Astrocyte (in vitro differentiated cells and primary cell): Measurements from ENCODE around the gene CHD6.

Experiments used
- CTCF ChIP-seq: IDR thresholded peaks from 2 replicates; pipeline ENCODE4 v1.5.1; 2011; ENCODE audit warnings: low read depth, mild to moderate bottlenecking, inconsistent platforms, low read length, moderate library complexity; ENCODE audit not compliant: insufficient read depth
- EZH2 ChIP-seq: IDR thresholded peaks from 2 replicates; pipeline ENCODE4 v1.6.1; 2012; ENCODE audit warnings: mild to moderate bottlenecking, low read length, inconsistent platforms; ENCODE audit not compliant: insufficient read depth

DNA sequence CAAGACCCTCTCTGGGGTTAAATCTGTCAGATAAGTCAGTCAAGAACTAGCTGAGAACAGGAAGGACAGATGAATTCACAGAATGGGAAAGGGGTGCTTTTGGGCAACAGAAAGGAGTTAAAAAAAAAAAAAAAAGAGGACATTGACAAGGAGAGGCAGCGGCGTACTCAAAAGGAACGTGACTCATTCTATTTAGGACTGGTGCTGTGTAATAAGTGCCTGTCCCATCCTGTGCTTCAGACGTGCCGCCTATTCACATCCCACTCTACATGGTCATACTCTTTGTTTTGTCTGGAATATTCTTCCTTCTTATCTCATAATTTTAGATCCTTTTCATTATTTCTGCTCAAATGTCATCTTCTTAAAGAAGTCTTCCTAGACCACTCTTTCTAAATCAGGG, 150.5 kb downstream of the CHD6 start:
- no peak for TF ChIP-seq EZH2
- no peak for TF ChIP-seq CTCF
